HepG2 (cell line): ENCODE results near the gene CPLX3. TPM values are rescaled to one million over a fixed set of nuclear protein-coding genes. Genes with fewer than 3 reads are reported as not detected.

Experiments used
- HDAC1 ChIP-seq: sonication (generic); formaldehyde crosslinking; IDR thresholded peaks from 2 replicates; pipeline ENCODE4 v1.5.1; 2020; ENCODE audit warnings: mild to moderate bottlenecking, missing genetic modification reagents
- HNRNPK ChIP-seq: fragments of 200-400 bp; formaldehyde crosslinking; IDR thresholded peaks from 2 replicates; pipeline ENCODE4 v1.6.1; 2018; ENCODE audit warnings: low read length, low read depth, moderate library complexity, mild to moderate bottlenecking; ENCODE audit not compliant: poor library complexity, severe bottlenecking
- SALL2 ChIP-seq: sonication (generic); formaldehyde crosslinking; IDR thresholded peaks from 2 replicates; pipeline ENCODE4 v1.8.1; 2023; ENCODE audit warnings: mild to moderate bottlenecking, missing genetic modification reagents, inconsistent platforms
- ZFP82 ChIP-seq: sonication (generic); formaldehyde crosslinking; IDR thresholded peaks from 2 replicates; pipeline ENCODE4 v1.5.1; 2020; ENCODE audit warnings: mild to moderate bottlenecking, missing genetic modification reagents, borderline replicate concordance
- ZNF101 ChIP-seq: sonication (generic); formaldehyde crosslinking; IDR thresholded peaks from 2 replicates; pipeline ENCODE4 v1.4.0; 2020; ENCODE audit warnings: mild to moderate bottlenecking, low read depth, missing genetic modification reagents, borderline replicate concordance
- ZNF296 ChIP-seq: sonication (generic); formaldehyde crosslinking; conservative IDR thresholded peaks from 2 replicates; pipeline ENCODE4 v1.5.0; 2020; ENCODE audit warnings: mild to moderate bottlenecking, missing genetic modification reagents
- ZNF430 ChIP-seq: sonication (generic); formaldehyde crosslinking; IDR thresholded peaks from 2 replicates; pipeline ENCODE4 v1.9.0; 2021; ENCODE audit warnings: mild to moderate bottlenecking, missing genetic modification reagents
- ZNF564 ChIP-seq: sonication (generic); formaldehyde crosslinking; IDR thresholded peaks from 2 replicates; pipeline ENCODE4 v1.8.1; 2023; ENCODE audit warnings: mild to moderate bottlenecking, missing genetic modification reagents
- ZNF652 ChIP-seq: IDR thresholded peaks from 2 replicates; pipeline ENCODE4 v1.6.1; 2016; ENCODE audit warnings: low read depth, borderline replicate concordance
- polyA plus RNA-seq, 8 experiments: library from polyadenylated mRNA; depleted of rRNA in 3 of 8; stranded (reverse) in 7 of 8; unstranded in 1 of 8; fragments of >200 nt; fragmentation: Illumina TruSeq in 4 of 8; extraction: Trizol in 4 of 8; gene quantifications; 2 replicates each; pipeline versions ENCODE4 v1.2.1 to v1.2.3, GENCODE V29; 2011 to 2016; ENCODE audit warnings: low read depth in 4 of 8, missing spikeins in 1 of 8, mixed read lengths in 1 of 8; ENCODE audit not compliant: insufficient read depth in 1 of 8
- total RNA-seq, 5 experiments: library from RNA; depleted of rRNA; stranded (reverse); fragments of >200 nt; fragmentation: Illumina TruSeq; extraction: Trizol; gene quantifications; 2 replicates each; pipeline ENCODE4 v1.2.3, GENCODE V29; 2016; ENCODE audit warnings: low read depth in 1 of 5
- TF ChIP-seq, protein P1 (sequence below): sonication (generic); formaldehyde crosslinking; IDR thresholded peaks from 2 replicates; pipeline ENCODE4 v1.5.1; 2020; ENCODE audit warnings: mild to moderate bottlenecking, moderate library complexity, missing genetic modification reagents
- TF ChIP-seq, protein P2 (sequence below): IDR thresholded peaks from 2 replicates; pipeline ENCODE4 v1.6.1; 2012; ENCODE audit warnings: inconsistent platforms
- TF ChIP-seq, protein P3 (sequence below), 2 experiments: sonication (generic) in 1 of 2; formaldehyde crosslinking in 1 of 2; IDR thresholded peaks; 2 replicates each; pipeline versions ENCODE4 v1.6.1 to v1.9.0; 2014 to 2022; ENCODE audit warnings: antibody characterized with exemption in 1 of 2, borderline replicate concordance in 1 of 2, inconsistent platforms in 1 of 2, low read depth in 1 of 2, missing genetic modification reagents in 1 of 2
- TF ChIP-seq, protein P4 (sequence below): sonication (generic); formaldehyde crosslinking; IDR thresholded peaks from 2 replicates; pipeline ENCODE4 v1.4.0; 2020; ENCODE audit warnings: low read depth, missing genetic modification reagents
- TF ChIP-seq, protein P5 (sequence below): sonication (generic); formaldehyde crosslinking; conservative IDR thresholded peaks from 2 replicates; pipeline ENCODE4 v1.8.1; 2023; ENCODE audit warnings: missing genetic modification reagents

The CPLX3 gene
- total and polyA plus RNA-seq, 2 of the 13 experiments (the other 11 are each of a cell fraction or from before 2014, with no cell fraction given): not detected

DNA sequence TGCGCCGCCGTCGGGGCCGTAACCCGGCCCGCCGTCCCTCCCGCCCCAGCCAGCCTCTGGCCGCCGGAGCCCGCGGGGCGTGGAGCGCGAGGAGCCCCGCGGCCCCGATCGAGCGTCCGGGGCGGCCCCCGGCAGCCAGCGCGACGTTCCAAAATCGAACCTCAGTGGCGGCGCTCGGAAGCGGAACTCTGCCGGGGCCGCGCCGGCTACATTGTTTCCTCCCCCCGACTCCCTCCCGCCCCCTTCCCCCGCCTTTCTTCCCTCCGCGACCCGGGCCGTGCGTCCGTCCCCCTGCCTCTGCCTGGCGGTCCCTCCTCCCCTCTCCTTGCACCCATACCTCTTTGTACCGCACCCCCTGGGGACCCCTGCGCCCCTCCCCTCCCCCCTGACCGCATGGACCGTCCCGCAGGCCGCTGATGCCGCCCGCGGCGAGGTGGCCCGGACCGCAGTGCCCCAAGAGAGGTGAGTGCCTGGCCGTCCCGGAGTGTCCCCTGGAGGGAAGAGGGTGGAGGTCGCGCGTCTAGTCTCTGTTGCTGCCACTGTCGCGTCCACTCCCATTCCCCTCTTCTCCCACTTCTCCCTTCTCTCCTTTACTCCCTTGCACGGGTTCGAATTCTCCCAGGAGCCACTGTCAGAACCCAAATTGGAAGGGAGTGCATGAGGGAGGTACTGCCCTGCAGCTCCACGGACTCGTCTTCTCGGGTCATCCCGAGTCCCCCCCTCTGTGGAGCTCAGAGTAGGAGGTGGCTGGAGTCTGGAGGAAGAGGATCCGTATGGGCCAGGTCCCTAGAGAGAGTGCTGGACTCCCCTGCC, 44.0 kb upstream of the CPLX3 start (continued):
- no peak for TF ChIP-seq SALL2 (CRISPR knock-in tag)
- 0 out of 2 replicates have a peak, but pooled peaks have one; percentile 27 for TF ChIP-seq ZNF564 (CRISPR knock-in tag)
- TF ChIP-seq, protein P1, sequence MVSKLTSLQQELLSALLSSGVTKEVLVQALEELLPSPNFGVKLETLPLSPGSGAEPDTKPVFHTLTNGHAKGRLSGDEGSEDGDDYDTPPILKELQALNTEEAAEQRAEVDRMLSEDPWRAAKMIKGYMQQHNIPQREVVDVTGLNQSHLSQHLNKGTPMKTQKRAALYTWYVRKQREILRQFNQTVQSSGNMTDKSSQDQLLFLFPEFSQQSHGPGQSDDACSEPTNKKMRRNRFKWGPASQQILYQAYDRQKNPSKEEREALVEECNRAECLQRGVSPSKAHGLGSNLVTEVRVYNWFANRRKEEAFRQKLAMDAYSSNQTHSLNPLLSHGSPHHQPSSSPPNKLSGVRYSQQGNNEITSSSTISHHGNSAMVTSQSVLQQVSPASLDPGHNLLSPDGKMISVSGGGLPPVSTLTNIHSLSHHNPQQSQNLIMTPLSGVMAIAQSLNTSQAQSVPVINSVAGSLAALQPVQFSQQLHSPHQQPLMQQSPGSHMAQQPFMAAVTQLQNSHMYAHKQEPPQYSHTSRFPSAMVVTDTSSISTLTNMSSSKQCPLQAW (CRISPR knock-in tag): peak; percentile 17; the same call in 1 of the 2 replicates
- no peak for TF ChIP-seq ZNF652 (CRISPR knock-in tag)
- TF ChIP-seq, protein P2, sequence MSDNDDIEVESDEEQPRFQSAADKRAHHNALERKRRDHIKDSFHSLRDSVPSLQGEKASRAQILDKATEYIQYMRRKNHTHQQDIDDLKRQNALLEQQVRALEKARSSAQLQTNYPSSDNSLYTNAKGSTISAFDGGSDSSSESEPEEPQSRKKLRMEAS: no peak
- TF ChIP-seq ZFP82 (CRISPR knock-in tag): peak; percentile 30; the same call in 1 of the 2 replicates
- TF ChIP-seq, protein P3, sequence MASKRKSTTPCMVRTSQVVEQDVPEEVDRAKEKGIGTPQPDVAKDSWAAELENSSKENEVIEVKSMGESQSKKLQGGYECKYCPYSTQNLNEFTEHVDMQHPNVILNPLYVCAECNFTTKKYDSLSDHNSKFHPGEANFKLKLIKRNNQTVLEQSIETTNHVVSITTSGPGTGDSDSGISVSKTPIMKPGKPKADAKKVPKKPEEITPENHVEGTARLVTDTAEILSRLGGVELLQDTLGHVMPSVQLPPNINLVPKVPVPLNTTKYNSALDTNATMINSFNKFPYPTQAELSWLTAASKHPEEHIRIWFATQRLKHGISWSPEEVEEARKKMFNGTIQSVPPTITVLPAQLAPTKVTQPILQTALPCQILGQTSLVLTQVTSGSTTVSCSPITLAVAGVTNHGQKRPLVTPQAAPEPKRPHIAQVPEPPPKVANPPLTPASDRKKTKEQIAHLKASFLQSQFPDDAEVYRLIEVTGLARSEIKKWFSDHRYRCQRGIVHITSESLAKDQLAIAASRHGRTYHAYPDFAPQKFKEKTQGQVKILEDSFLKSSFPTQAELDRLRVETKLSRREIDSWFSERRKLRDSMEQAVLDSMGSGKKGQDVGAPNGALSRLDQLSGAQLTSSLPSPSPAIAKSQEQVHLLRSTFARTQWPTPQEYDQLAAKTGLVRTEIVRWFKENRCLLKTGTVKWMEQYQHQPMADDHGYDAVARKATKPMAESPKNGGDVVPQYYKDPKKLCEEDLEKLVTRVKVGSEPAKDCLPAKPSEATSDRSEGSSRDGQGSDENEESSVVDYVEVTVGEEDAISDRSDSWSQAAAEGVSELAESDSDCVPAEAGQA (IDR thresholded peaks at IDR 0.05; ENCODE audit: low read depth): no peak
- TF ChIP-seq, protein P3 (CRISPR knock-in tag; IDR thresholded peaks at IDR 0.05; ENCODE audit: borderline replicate concordance): 0 out of 2 replicates have a peak, but pooled peaks have one; percentile 1
- TF ChIP-seq ZNF296 (CRISPR knock-in tag): 0 out of 2 replicates have a peak, but pooled peaks have one; percentile 5
- peak; percentile 20 for TF ChIP-seq HNRNPK
- TF ChIP-seq ZNF430: no peak
- TF ChIP-seq, protein P4, sequence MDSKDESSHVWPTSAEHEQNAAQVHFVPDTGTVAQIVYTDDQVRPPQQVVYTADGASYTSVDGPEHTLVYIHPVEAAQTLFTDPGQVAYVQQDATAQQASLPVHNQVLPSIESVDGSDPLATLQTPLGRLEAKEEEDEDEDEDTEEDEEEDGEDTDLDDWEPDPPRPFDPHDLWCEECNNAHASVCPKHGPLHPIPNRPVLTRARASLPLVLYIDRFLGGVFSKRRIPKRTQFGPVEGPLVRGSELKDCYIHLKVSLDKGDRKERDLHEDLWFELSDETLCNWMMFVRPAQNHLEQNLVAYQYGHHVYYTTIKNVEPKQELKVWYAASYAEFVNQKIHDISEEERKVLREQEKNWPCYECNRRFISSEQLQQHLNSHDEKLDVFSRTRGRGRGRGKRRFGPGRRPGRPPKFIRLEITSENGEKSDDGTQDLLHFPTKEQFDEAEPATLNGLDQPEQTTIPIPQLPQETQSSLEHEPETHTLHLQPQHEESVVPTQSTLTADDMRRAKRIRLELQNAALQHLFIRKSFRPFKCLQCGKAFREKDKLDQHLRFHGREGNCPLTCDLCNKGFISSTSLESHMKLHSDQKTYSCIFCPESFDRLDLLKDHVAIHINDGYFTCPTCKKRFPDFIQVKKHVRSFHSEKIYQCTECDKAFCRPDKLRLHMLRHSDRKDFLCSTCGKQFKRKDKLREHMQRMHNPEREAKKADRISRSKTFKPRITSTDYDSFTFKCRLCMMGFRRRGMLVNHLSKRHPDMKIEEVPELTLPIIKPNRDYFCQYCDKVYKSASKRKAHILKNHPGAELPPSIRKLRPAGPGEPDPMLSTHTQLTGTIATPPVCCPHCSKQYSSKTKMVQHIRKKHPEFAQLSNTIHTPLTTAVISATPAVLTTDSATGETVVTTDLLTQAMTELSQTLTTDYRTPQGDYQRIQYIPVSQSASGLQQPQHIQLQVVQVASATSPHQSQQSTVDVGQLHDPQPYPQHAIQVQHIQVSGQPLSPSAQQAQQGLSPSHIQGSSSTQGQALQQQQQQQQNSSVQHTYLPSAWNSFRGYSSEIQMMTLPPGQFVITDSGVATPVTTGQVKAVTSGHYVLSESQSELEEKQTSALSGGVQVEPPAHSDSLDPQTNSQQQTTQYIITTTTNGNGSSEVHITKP (CRISPR knock-in tag): no peak
- TF ChIP-seq, protein P5, sequence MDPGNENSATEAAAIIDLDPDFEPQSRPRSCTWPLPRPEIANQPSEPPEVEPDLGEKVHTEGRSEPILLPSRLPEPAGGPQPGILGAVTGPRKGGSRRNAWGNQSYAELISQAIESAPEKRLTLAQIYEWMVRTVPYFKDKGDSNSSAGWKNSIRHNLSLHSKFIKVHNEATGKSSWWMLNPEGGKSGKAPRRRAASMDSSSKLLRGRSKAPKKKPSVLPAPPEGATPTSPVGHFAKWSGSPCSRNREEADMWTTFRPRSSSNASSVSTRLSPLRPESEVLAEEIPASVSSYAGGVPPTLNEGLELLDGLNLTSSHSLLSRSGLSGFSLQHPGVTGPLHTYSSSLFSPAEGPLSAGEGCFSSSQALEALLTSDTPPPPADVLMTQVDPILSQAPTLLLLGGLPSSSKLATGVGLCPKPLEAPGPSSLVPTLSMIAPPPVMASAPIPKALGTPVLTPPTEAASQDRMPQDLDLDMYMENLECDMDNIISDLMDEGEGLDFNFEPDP (CRISPR knock-in tag): no peak
- TF ChIP-seq ZNF101 (CRISPR knock-in tag): no peak
- TF ChIP-seq HDAC1 (CRISPR knock-in tag): 0 out of 2 replicates have a peak, but pooled peaks have one; percentile 18
